LoVo (cell line): ENCODE measurements around the gene NCF4.

Experiments used
- DNase-seq: peaks from one replicate; pipeline ENCODE4 v3.0.0-alpha.2; 2016; ENCODE audit warnings: low spot score

The NCF4 gene

GRCh38 chr22:36860821-36861659 lies at the start of gene NCF4:
Gene NCF4, plus strand, starts transcription at chr22:36861006. Its CDS starts 166 bp downstream, at chr22:36861172.
- DNase-seq, result no peak

GRCh38 chr22:36811094-36811800 lies 49.6 kb upstream of the NCF4 start:
- no peak for DNase-seq

GRCh38 chr22:36814801-36815200 lies 46.0 kb upstream of the NCF4 start:
- DNase-seq, result no peak

GRCh38 chr22:36815558-36816338 lies 45.1 kb upstream of the NCF4 start:
- DNase-seq, result no peak

GRCh38 chr22:36816339-36816635 lies 44.5 kb upstream of the NCF4 start:
- no peak for DNase-seq

GRCh38 chr22:36816636-36817524 lies 43.9 kb upstream of the NCF4 start, which contains the start of gene PVALB:
Gene PVALB, minus strand, starts transcription at chr22:36817035. Its CDS starts 30 bp downstream, at chr22:36817005.
- no peak for DNase-seq

GRCh38 chr22:36817525-36817848 lies 43.3 kb upstream of the NCF4 start:
- DNase-seq, result no peak

- DNase-seq, result no peak
Measured at GRCh38 chr22:36818010-36818642, 42.7 kb upstream of the NCF4 start.

GRCh38 chr22:36819112-36819511 lies 41.7 kb upstream of the NCF4 start:
- no peak for DNase-seq

GRCh38 chr22:36822581-36822980 lies 38.2 kb upstream of the NCF4 start:
- no peak for DNase-seq

- no peak for DNase-seq
Measured at GRCh38 chr22:36823186-36823839, 37.5 kb upstream of the NCF4 start.

- no peak for DNase-seq
Measured at GRCh38 chr22:36824655-36825054, 36.2 kb upstream of the NCF4 start.

GRCh38 chr22:36826262-36826661 lies 34.5 kb upstream of the NCF4 start:
- no peak for DNase-seq

GRCh38 chr22:36828815-36829214 lies 32.0 kb upstream of the NCF4 start:
- no peak for DNase-seq

GRCh38 chr22:36829370-36830002 lies 31.3 kb upstream of the NCF4 start:
- DNase-seq, result no peak

GRCh38 chr22:36830601-36831000 lies 30.2 kb upstream of the NCF4 start:
- no peak for DNase-seq

- DNase-seq, result no peak
Measured at GRCh38 chr22:36831206-36831605, 29.6 kb upstream of the NCF4 start.

GRCh38 chr22:36831717-36832116 lies 29.1 kb upstream of the NCF4 start:
- no peak for DNase-seq

- no peak for DNase-seq
Measured at GRCh38 chr22:36833073-36833472, 27.7 kb upstream of the NCF4 start.

GRCh38 chr22:36835903-36836302 lies 24.9 kb upstream of the NCF4 start:
- DNase-seq, result no peak
